Measurements from ENCODE around the gene ARMC9. TPM values are rescaled to one million over a fixed set of nuclear protein-coding genes. Genes with fewer than 3 reads are reported as not detected.

Gene ARMC9
- total RNA-seq, 4 donors from 2014 or later, result 0.20 to 7.2 (median 3.2) TPM

DNA sequence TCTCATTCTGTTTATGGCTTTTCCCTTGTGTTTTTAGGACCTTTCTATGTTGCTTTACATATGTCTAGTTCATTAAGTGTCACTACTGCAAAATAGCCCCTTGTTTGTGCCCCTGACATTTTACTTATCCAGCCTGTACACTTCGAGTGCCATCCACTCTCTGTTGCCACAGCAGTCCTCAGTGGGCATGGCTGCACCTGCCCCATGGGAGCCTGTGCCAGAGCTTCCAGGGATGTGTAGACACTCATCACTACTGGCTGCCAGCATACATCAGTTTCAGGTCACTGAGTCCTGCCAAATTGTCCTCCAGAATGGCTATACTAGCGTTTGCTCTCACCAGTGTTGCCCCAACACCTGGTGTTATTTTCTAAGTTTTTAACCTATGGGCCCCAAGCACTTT lies 80.4 kb downstream of the ARMC9 start:
- no peaks in the 10 kb centered on the region for H3K4me1 ChIP-seq
- TF ChIP-seq, protein P1, sequence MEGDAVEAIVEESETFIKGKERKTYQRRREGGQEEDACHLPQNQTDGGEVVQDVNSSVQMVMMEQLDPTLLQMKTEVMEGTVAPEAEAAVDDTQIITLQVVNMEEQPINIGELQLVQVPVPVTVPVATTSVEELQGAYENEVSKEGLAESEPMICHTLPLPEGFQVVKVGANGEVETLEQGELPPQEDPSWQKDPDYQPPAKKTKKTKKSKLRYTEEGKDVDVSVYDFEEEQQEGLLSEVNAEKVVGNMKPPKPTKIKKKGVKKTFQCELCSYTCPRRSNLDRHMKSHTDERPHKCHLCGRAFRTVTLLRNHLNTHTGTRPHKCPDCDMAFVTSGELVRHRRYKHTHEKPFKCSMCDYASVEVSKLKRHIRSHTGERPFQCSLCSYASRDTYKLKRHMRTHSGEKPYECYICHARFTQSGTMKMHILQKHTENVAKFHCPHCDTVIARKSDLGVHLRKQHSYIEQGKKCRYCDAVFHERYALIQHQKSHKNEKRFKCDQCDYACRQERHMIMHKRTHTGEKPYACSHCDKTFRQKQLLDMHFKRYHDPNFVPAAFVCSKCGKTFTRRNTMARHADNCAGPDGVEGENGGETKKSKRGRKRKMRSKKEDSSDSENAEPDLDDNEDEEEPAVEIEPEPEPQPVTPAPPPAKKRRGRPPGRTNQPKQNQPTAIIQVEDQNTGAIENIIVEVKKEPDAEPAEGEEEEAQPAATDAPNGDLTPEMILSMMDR (IDR thresholded peaks at IDR 0.05 in 4 of 5, conservative IDR thresholded peaks at IDR 0.05 in 1 of 5), result no peak
- no peak for TF ChIP-seq POLR2A (IDR thresholded peaks at IDR 0.05)
- in situ Hi-C loops (cut with MboI; ENCODE audit: low sequenced_read_pairs in 4 of 4), result no loop called here
- DNase-seq, result no peak
- ATAC-seq, result no peak
- no peak overlapping the region for H3K27ac ChIP-seq
- no peaks in the 10 kb centered on the region for H3K27me3 ChIP-seq
- H3K9me3 ChIP-seq, result no peaks in the 10 kb centered on the region
- intact Hi-C loops (cut with DNase I; ENCODE audit: low total_unique reads), result no loop called here
- no peaks in the 10 kb centered on the region for H3K36me3 ChIP-seq
- no peak overlapping the region for H3K4me3 ChIP-seq

DNA sequence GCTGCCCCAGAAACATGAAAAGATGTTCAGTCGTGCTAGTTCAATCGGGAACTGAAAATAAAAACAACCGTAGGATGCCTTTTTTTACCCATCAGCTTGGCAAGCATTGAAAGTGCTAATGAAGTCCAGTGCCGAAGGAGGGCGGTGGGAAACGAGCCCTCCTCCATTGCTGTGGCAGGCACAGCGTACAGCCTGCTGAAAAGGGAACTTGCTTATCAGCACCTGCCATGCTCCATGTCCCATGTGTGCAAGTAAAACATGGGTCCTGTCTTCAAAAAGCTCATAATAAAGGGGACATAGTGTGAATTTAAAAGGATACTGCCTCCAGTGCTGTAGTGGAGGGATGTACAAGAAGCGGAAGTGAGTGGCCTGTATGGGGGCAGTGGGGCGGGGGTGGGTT lies 82.4 kb downstream of the ARMC9 start:
- TF ChIP-seq, protein P1 (IDR thresholded peaks at IDR 0.05 in 4 of 5, conservative IDR thresholded peaks at IDR 0.05 in 1 of 5), result no peak
- no peak for TF ChIP-seq POLR2A (IDR thresholded peaks at IDR 0.05)
- H3K36me3 ChIP-seq, result no peaks in the 10 kb centered on the region
- H3K27ac ChIP-seq, result no peak overlapping the region
- ATAC-seq (no peak), DNase-seq (no peak)
- no peak overlapping the region for H3K4me3 ChIP-seq
- in situ Hi-C loops (cut with MboI; ENCODE audit: low sequenced_read_pairs in 4 of 4) (no loop called here), intact Hi-C loops (cut with DNase I; ENCODE audit: low total_unique reads) (no loop called here)
- no peaks in the 10 kb centered on the region for H3K27me3 ChIP-seq
- no peaks in the 10 kb centered on the region for H3K9me3 ChIP-seq
- no peaks in the 10 kb centered on the region for H3K4me1 ChIP-seq

DNA sequence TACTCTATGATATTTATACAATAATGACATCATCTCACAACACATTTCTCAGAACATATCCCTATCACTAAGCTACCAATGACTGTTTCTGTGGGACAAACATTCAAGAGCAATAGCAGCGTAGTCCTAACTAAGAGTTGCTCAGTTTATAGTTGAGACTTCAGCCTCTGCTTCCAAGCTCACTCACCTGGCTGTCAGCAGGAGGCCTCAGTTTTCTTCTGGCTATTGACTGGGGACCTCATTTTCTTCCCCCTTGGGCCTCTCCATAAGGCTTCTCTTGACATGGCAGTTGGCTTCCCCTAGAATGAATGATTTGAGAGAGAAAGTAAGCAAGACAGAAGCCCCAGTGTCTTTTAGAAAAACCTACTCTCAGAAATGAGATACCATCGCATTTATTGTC lies 85.9 kb downstream of the ARMC9 start:
- no peaks in the 10 kb centered on the region for H3K27me3 ChIP-seq
- no peak overlapping the region for H3K4me3 ChIP-seq
- TF ChIP-seq, protein P1 (IDR thresholded peaks at IDR 0.05 in 4 of 5, conservative IDR thresholded peaks at IDR 0.05 in 1 of 5), result no peak
- TF ChIP-seq POLR2A (IDR thresholded peaks at IDR 0.05), result no peak
- H3K27ac ChIP-seq, result no peak overlapping the region
- intact Hi-C loops (cut with DNase I; ENCODE audit: low total_unique reads), result no loop called here
- DNase-seq (no peak), ATAC-seq (no peak)
- H3K9me3 ChIP-seq, result no peaks in the 10 kb centered on the region
- in situ Hi-C loops (cut with MboI; ENCODE audit: low sequenced_read_pairs in 4 of 4), result no loop called here
- H3K36me3 ChIP-seq, result no peaks in the 10 kb centered on the region
- H3K4me1 ChIP-seq, result no peaks in the 10 kb centered on the region

DNA sequence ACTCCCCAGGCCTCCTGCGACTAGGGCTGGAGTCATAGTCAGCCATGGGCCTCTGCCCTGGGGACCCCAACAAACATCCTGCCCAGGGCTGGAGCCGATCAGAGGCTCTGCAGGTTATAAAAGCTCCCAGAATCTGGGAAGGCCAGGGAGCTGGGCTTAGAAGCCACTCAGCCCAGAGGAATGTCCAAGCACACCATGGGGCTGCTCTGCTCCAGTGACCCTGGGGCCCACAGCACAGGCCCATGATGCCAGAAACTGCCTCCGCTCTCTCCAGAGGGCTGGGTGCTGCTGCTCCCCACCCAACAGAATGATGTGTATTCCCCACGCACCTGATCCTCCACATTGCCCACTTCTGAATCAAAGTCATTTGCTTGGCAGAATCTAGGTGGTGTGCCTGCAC lies 88.5 kb downstream of the ARMC9 start:
- H3K9me3 ChIP-seq, result no peaks in the 10 kb centered on the region
- H3K27ac ChIP-seq, result no peak overlapping the region
- no peak overlapping the region for H3K4me3 ChIP-seq
- TF ChIP-seq POLR2A (IDR thresholded peaks at IDR 0.05), result no peak
- TF ChIP-seq, protein P1 (IDR thresholded peaks at IDR 0.05 in 4 of 5, conservative IDR thresholded peaks at IDR 0.05 in 1 of 5), result no peak
- intact Hi-C loops (cut with DNase I; ENCODE audit: low total_unique reads), result no loop called here
- no peak for ATAC-seq
- no peaks in the 10 kb centered on the region for H3K4me1 ChIP-seq
- DNase-seq, result no peak
- in situ Hi-C loops (cut with MboI; ENCODE audit: low sequenced_read_pairs in 4 of 4), result no loop called here
- H3K36me3 ChIP-seq, result no peaks in the 10 kb centered on the region
- H3K27me3 ChIP-seq, result no peaks in the 10 kb centered on the region

DNA sequence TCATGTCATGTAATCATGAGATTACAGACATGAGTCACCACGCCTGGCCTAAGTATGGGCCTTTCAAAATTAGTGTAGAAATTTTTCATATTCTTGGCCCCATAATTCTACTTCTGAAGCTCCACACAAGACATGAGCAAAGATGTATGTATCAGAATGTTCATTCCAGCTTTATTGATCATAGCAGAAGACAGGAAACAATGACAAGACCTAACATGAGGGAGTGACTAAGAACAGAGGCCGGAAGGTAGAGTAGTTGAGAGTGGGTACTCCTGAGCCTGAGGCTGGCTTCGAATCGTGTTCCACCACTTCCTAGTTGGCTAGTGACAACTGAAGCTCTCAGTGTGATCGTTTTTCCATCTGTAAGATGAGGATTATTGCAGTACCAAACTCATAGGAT lies 89.3 kb downstream of the ARMC9 start:
- no peak overlapping the region for H3K27ac ChIP-seq
- H3K27me3 ChIP-seq, result no peaks in the 10 kb centered on the region
- ATAC-seq, result no peak
- in situ Hi-C loops (cut with MboI; ENCODE audit: low sequenced_read_pairs in 4 of 4), result no loop called here
- no peaks in the 10 kb centered on the region for H3K9me3 ChIP-seq
- H3K36me3 ChIP-seq, result no peaks in the 10 kb centered on the region
- no peak for TF ChIP-seq POLR2A (IDR thresholded peaks at IDR 0.05)
- TF ChIP-seq, protein P1 (IDR thresholded peaks at IDR 0.05 in 4 of 5, conservative IDR thresholded peaks at IDR 0.05 in 1 of 5), result no peak
- no peak for DNase-seq
- intact Hi-C loops (cut with DNase I; ENCODE audit: low total_unique reads), result no loop called here
- H3K4me1 ChIP-seq, result no peaks in the 10 kb centered on the region
- no peak overlapping the region for H3K4me3 ChIP-seq

All from gastrocnemius medialis (tissue), 4 donors.